ENCODE results near the gene NOL11.
A peak's percentile ranks its signal among the peaks of the same experiment; 100 is the strongest.

- TF ChIP-seq CEBPB (IDR thresholded peaks at IDR 0.05; ENCODE audit: low read depth, low read length), result peak; percentile 92
- TF ChIP-seq CTCF (conservative IDR thresholded peaks at IDR 0.05; ENCODE audit: low read depth, low read length), result peak; percentile 99
- peak; percentile 61 for TF ChIP-seq MXI1 (IDR thresholded peaks at IDR 0.05; ENCODE audit: borderline replicate concordance, low read depth, low read length)
- TF ChIP-seq POLR2A (IDR thresholded peaks at IDR 0.05; ENCODE audit: low read depth, low read length), result peak; percentile 91
- TF ChIP-seq SMC3 (IDR thresholded peaks at IDR 0.05; ENCODE audit: low read depth, low read length), result peak; percentile 56
- TF ChIP-seq USF2 (IDR thresholded peaks at IDR 0.05; ENCODE audit: low read depth, low read length), result peak; percentile 46; the same call in 1 of the 2 replicates
- TF ChIP-seq RFX5 (IDR thresholded peaks at IDR 0.05; ENCODE audit: low read depth, low read length), result no peak
- peak; percentile 56 for TF ChIP-seq RAD21 (IDR thresholded peaks at IDR 0.05; ENCODE audit: low read length)
- TF ChIP-seq ELK1 (IDR thresholded peaks at IDR 0.05; ENCODE audit: borderline replicate concordance, low read depth, low read length), result no peak
- TF ChIP-seq MAFK (IDR thresholded peaks at IDR 0.05; ENCODE audit: low read depth, low read length), result no peak
- TF ChIP-seq MAZ (IDR thresholded peaks at IDR 0.05; ENCODE audit: borderline replicate concordance, low read depth, low read length), result peak; percentile 89
- TF ChIP-seq BHLHE40 (IDR thresholded peaks at IDR 0.05; ENCODE audit: low read depth, low read length), result no peak
- no peak for TF ChIP-seq CHD1 (IDR thresholded peaks at IDR 0.05; ENCODE audit: low read depth, low read length)
- TF ChIP-seq RCOR1 (IDR thresholded peaks at IDR 0.05; ENCODE audit: insufficient replicate concordance, low read length), result no peak
Measured at GRCh38 chr17:67717624-67718324, at the start of gene NOL11.
